ENCODE results near the gene CGB8. TPM values are rescaled to one million over a fixed set of nuclear protein-coding genes. Genes with fewer than 3 reads are reported as not detected.

The CGB8 gene
- total and polyA plus RNA-seq, 2 experiments from 2014 or later = not detected

- Mint-ChIP-seq H3K9me3 (no peaks in the 10 kb centered on the region; the same call in 2 of the 3 replicates), H3K4me1 (peaks cover 15% of the 10 kb centered on the region), H3K36me3 (ENCODE audit: low read depth) (no peaks in the 10 kb centered on the region), H3K27me3 (ENCODE audit: insufficient read depth, low read depth, poor library complexity) (peaks cover 56% of the 10 kb centered on the region), H3K27ac (no peak overlapping the region), H3K4me3 (no peak overlapping the region)
- H3K9me2 ChIP-seq (ENCODE audit: insufficient read depth) = no peaks in the 10 kb centered on the region
- H4K20me1 ChIP-seq (replicated peaks; ENCODE audit: insufficient read depth) = no peaks in the 10 kb centered on the region
- peak overlapping the region; percentile 95; the same call in 1 of the 2 replicates for H3K4me2 ChIP-seq
- H3F3A ChIP-seq (replicated peaks; ENCODE audit: low read depth) = no peaks in the 10 kb centered on the region
- H3K4me3 ChIP-seq = peak overlapping the region; percentile 73; the same call in 1 of the 2 replicates
- peaks cover 15% of the 10 kb centered on the region for H3K4me1 ChIP-seq (ENCODE audit: insufficient read depth)
- no peaks in the 10 kb centered on the region for H3K79me2 ChIP-seq (replicated peaks; ENCODE audit: insufficient read depth)
- peak; percentile 23 for ATAC-seq
- no peak overlapping the region for H2AFZ ChIP-seq
- no peak overlapping the region for H3K27ac ChIP-seq (ENCODE audit: low read depth)
- peaks cover 63% of the 10 kb centered on the region for H3K27me3 ChIP-seq (ENCODE audit: insufficient read depth)
- H3K36me3 ChIP-seq (ENCODE audit: insufficient read depth) = no peaks in the 10 kb centered on the region
- DNase-seq (ENCODE audit: low spot score) = no peak
- no peak for TF ChIP-seq STAT1 (IDR thresholded peaks at IDR 0.05; ENCODE audit: unreplicated experiment)
- TF ChIP-seq NANOG (IDR thresholded peaks at IDR 0.05; ENCODE audit: borderline replicate concordance) = no peak
- TF ChIP-seq CTCF (conservative IDR thresholded peaks at IDR 0.05; ENCODE audit: low read depth in 2 of 2) = no peak
- no peak for TF ChIP-seq JUNB (IDR thresholded peaks at IDR 0.05; ENCODE audit: unreplicated experiment)
- TF ChIP-seq ETS1 (IDR thresholded peaks at IDR 0.05) = no peak
- TF ChIP-seq REST (IDR thresholded peaks at IDR 0.05; ENCODE audit: unreplicated experiment) = no peak
- TF ChIP-seq ZNF331 (CRISPR knock-in tag; IDR thresholded peaks at IDR 0.05; ENCODE audit: low read depth) = no peak
- TF ChIP-seq EZH2 (IDR thresholded peaks at IDR 0.05; ENCODE audit: low read depth, unreplicated experiment) = no peak
- no peak for TF ChIP-seq ZNF114 (CRISPR knock-in tag; IDR thresholded peaks at IDR 0.05)
- no peak for TF ChIP-seq POLR2AphosphoS5 (IDR thresholded peaks at IDR 0.05; ENCODE audit: low read depth)
- TF ChIP-seq CREB1 (CRISPR knock-in tag; IDR thresholded peaks at IDR 0.05; ENCODE audit: low read depth) = no peak
These were observed 9.7 kb upstream of the CGB8 start for GRCh38 chr19:49058562-49058961.
